ENCODE data around the gene STAM2. TPM values are rescaled to one million over a fixed set of nuclear protein-coding genes. Genes with fewer than 3 reads are reported as not detected.
A peak's percentile ranks its signal among the peaks of the same experiment; 100 is the strongest.
"Not testable (repeated sequence)": the region's sequence is repeated elsewhere in the genome, so short reads cannot be mapped to it uniquely, and the experiment has no call there.

The STAM2 gene
- total RNA-seq, 6 experiments from 2014 or later = 12.1 to 18.6 (median 14.2) TPM

GRCh38 chr2:152166633-152167032 lies 8.9 kb downstream of the STAM2 start:
- intact Hi-C loops (cut with DNase I) = no loop called here
- H3K27ac ChIP-seq = no peak overlapping the region
- no peaks in the 10 kb centered on the region for H3K36me3 ChIP-seq
- H3K27me3 ChIP-seq = no peaks in the 10 kb centered on the region
- H3K4me3 ChIP-seq = no peak overlapping the region
- TF ChIP-seq POLR2A (IDR thresholded peaks at IDR 0.05) (no peak), CTCF (IDR thresholded peaks at IDR 0.05) (no peak)
- no peaks in the 10 kb centered on the region for H3K9me3 ChIP-seq
- peak in 1 of 4 donors; percentile 41 for ATAC-seq
- DNase-seq = no peak
- peaks cover 0 to 13% (median 5%) of the 10 kb centered on the region in 4 donors for H3K4me1 ChIP-seq
- WGBS (ENCODE audit: insufficient coverage, low coverage, low lambda C conversion rate, missing lambda C conversion rate) = 41% methylated on average over 3 of the region's 3 CpGs

- DNase-seq = no peak
- peak in 1 of 4 donors; percentile 39 for ATAC-seq
- H3K4me1 ChIP-seq = peaks cover 0 to 10% (median 5%) of the 10 kb centered on the region in 4 donors
- 82% methylated on average over 2 of the region's 7 CpGs for WGBS (ENCODE audit: insufficient coverage, low coverage, low lambda C conversion rate, missing lambda C conversion rate)
- TF ChIP-seq POLR2A (IDR thresholded peaks at IDR 0.05) (no peak), CTCF (IDR thresholded peaks at IDR 0.05) (no peak)
- H3K27ac ChIP-seq = no peak overlapping the region
- H3K27me3 ChIP-seq = no peaks in the 10 kb centered on the region
- H3K9me3 ChIP-seq = no peaks in the 10 kb centered on the region
- intact Hi-C loops (cut with DNase I) = no loop called here
- H3K4me3 ChIP-seq = no peak overlapping the region
- H3K36me3 ChIP-seq = no peaks in the 10 kb centered on the region
Measured at GRCh38 chr2:152165780-152166179, 9.8 kb downstream of the STAM2 start.

- no peak overlapping the region for H3K27ac ChIP-seq
- H3K36me3 ChIP-seq = no peaks in the 10 kb centered on the region
- TF ChIP-seq POLR2A (IDR thresholded peaks at IDR 0.05) = no peak
- TF ChIP-seq CTCF (IDR thresholded peaks at IDR 0.05) = no peak
- no peak for DNase-seq
- H3K4me3 ChIP-seq = no peak overlapping the region
- ATAC-seq = no peak
- H3K27me3 ChIP-seq = no peaks in the 10 kb centered on the region
- WGBS (ENCODE audit: insufficient coverage, low coverage, low lambda C conversion rate, missing lambda C conversion rate) = 86% methylated on average over 4 of the region's 7 CpGs
- intact Hi-C loops (cut with DNase I) = no loop called here
- H3K9me3 ChIP-seq = no peaks in the 10 kb centered on the region
- H3K4me1 ChIP-seq = peaks cover 0 to 10% (median 5%) of the 10 kb centered on the region in 4 donors
Measured at GRCh38 chr2:152165306-152165705, 10.3 kb downstream of the STAM2 start.

- 50% methylated on average over 1 of the region's 5 CpGs for WGBS (ENCODE audit: insufficient coverage, low coverage, low lambda C conversion rate, missing lambda C conversion rate)
- ATAC-seq; intact Hi-C loops (cut with DNase I); H3K4me3 ChIP-seq; H3K27me3 ChIP-seq; H3K9me3 ChIP-seq; DNase-seq; H3K27ac ChIP-seq; H3K36me3 ChIP-seq: not testable (repeated sequence)
- peaks cover 0 to 10% (median 5%) of the 10 kb centered on the region in 4 donors for H3K4me1 ChIP-seq
Measured at GRCh38 chr2:152163669-152164068, 11.9 kb downstream of the STAM2 start.

- Histone ChIP-seq H3K36me3 (no peaks in the 10 kb centered on the region), H3K4me1 (peaks cover 0 to 10% (median 1%) of the 10 kb centered on the region in 4 donors), H3K27me3 (no peaks in the 10 kb centered on the region), H3K4me3 (no peak overlapping the region), H3K9me3 (no peaks in the 10 kb centered on the region), H3K27ac (no peak overlapping the region)
- DNase-seq (no peak), ATAC-seq (no peak)
- TF ChIP-seq POLR2A (IDR thresholded peaks at IDR 0.05) (no peak), CTCF (IDR thresholded peaks at IDR 0.05) (no peak)
- 92% methylated on average over 2 of the region's 3 CpGs for WGBS (ENCODE audit: insufficient coverage, low coverage, low lambda C conversion rate, missing lambda C conversion rate)
- intact Hi-C loops (cut with DNase I) = no loop called here
Measured at GRCh38 chr2:152162141-152162540, 13.4 kb downstream of the STAM2 start.
